Measurements from ENCODE around the gene TRIM45. TPM values are rescaled to one million over a fixed set of nuclear protein-coding genes. Genes with fewer than 3 reads are reported as not detected.

The TRIM45 gene
- total RNA-seq, 1 experiment from 2014 or later: 11.7 TPM

GRCh38 chr1:117069220-117069844, 52.2 kb downstream of the TRIM45 start:
- Histone ChIP-seq H3K4me2 (ENCODE audit: insufficient read depth, insufficient read length, low read length) (no peak overlapping the region), H4K20me1 (ENCODE audit: control insufficient read depth, insufficient read depth, insufficient read length) (no peaks in the 10 kb centered on the region)

More at GRCh38 chr1:117069220-117069844, 52.2 kb downstream of the TRIM45 start:
- Histone ChIP-seq H2AFZ (ENCODE audit: low read length) (no peak overlapping the region), H4K5ac (ENCODE audit: insufficient read length, low read depth, low read length) (no peak overlapping the region), H2BK15ac (ENCODE audit: low read depth, low read length) (no peak overlapping the region), H3K4me1 (ENCODE audit: insufficient read depth, low read length) (no peaks in the 10 kb centered on the region), H2BK120ac (ENCODE audit: low read depth, low read length, poor library complexity, severe bottlenecking) (no peak overlapping the region), H4K8ac (replicated peaks; ENCODE audit: insufficient read length, low read depth, low read length) (no peak overlapping the region), H3K4ac (ENCODE audit: low read depth, low read length) (no peak overlapping the region), H3K9ac (ENCODE audit: extremely low read depth, insufficient read length, low read length) (no peak overlapping the region), H3K14ac (ENCODE audit: insufficient read depth, low read length) (no peak overlapping the region), H3K79me1 (ENCODE audit: insufficient read depth, low read depth, low read length, poor library complexity, severe bottlenecking) (no peaks in the 10 kb centered on the region), H3K9me3 (ENCODE audit: control insufficient read depth, low read depth, low read length) (no peaks in the 10 kb centered on the region), H3K23ac (ENCODE audit: insufficient read length, low read depth, low read length) (no peak overlapping the region), H3K79me2 (ENCODE audit: insufficient read depth, low read length) (peaks cover 4% of the 10 kb centered on the region; the same call in 1 of the 2 replicates), H2AK5ac (ENCODE audit: insufficient read length, low read length) (peak overlapping the region; percentile 14), H3K56ac (ENCODE audit: insufficient read length, low read depth, low read length) (peak overlapping the region; percentile 84), H3K18ac (ENCODE audit: insufficient read length, low read depth, low read length) (no peak overlapping the region), H2BK5ac (ENCODE audit: insufficient read length, low read length) (peak overlapping the region; percentile 75), H4K91ac (ENCODE audit: insufficient read length, low read depth, low read length) (no peak overlapping the region), H3T11ph (ENCODE audit: low read length) (no peak overlapping the region), H3K23me2 (ENCODE audit: insufficient read length, low read depth, low read length, poor library complexity, severe bottlenecking) (no peaks in the 10 kb centered on the region), H3K27ac (ENCODE audit: insufficient read length, low read depth, low read length) (peak overlapping the region; percentile 36), H2BK12ac (ENCODE audit: insufficient read length, low read depth, low read length) (no peak overlapping the region), H2BK20ac (ENCODE audit: low read depth, low read length, poor library complexity, severe bottlenecking) (no peak overlapping the region), H3K27me3 (ENCODE audit: insufficient read depth, low read length) (no peaks in the 10 kb centered on the region)
- Mint-ChIP-seq H3K4me3 (no peak overlapping the region), H3K9me3 (no peaks in the 10 kb centered on the region), H3K4me1 (no peaks in the 10 kb centered on the region), H3K27me3 (ENCODE audit: low read depth) (no peaks in the 10 kb centered on the region), H3K27ac (peak overlapping the region in 1 of 3 experiments; percentile 55; a peak in 1 of 7 replicates), H3K36me3 (ENCODE audit: insufficient read depth in 1 of 3, low read depth in 3 of 3) (peaks cover 16 to 47% (median 26%) of the 10 kb centered on the region in 3 experiments; a peak in 6 of 7 replicates)
- TF ChIP-seq CTCF (conservative IDR thresholded peaks at IDR 0.05): no peak
- no CpG with 5 or more reads among the region's 4 CpGs for WGBS (ENCODE audit: extremely low coverage, insufficient read length, low lambda C conversion rate)
- no peak for DNase-seq

All from H9 (cell line).